Parathyroid adenoma (tissue), 2 donors: ENCODE data around the gene KIR3DL2.
"Not testable (repeated sequence)": the region's sequence is repeated elsewhere in the genome, so short reads cannot be mapped to it uniquely, and the experiment has no call there.

Experiments used
- H2AFZ ChIP-seq: fragments of 300-600 bp; sonication (generic); one replicate; pipeline ENCODE4 v1.7.0; 2017; ENCODE audit warnings: antibody characterized with exemption, mild to moderate bottlenecking
- H3K27ac ChIP-seq: fragments of 300-600 bp; sonication (generic); one replicate; pipeline ENCODE4 v1.7.0; 2017
- H3K27me3 ChIP-seq: fragments of 300-600 bp; sonication (generic); one replicate; pipeline ENCODE4 v1.7.0; 2017; ENCODE audit warnings: low read length; ENCODE audit not compliant: control insufficient read depth, insufficient read depth
- H3K36me3 ChIP-seq: fragments of 300-600 bp; sonication (generic); one replicate; pipeline ENCODE4 v1.7.0; 2017; ENCODE audit warnings: low read length; ENCODE audit not compliant: control insufficient read depth, insufficient read depth
- H3K4me1 ChIP-seq: fragments of 300-600 bp; sonication (generic); one replicate; pipeline ENCODE4 v1.7.0; 2017; ENCODE audit warnings: control low read depth
- H3K4me2 ChIP-seq: fragments of 300-600 bp; sonication (generic); one replicate; pipeline ENCODE4 v1.7.0; 2017; ENCODE audit warnings: low read length
- H3K4me3 ChIP-seq: fragments of 300-600 bp; sonication (generic); one replicate; pipeline ENCODE4 v1.7.0; 2017; ENCODE audit warnings: low read depth, low read length
- H3K79me2 ChIP-seq: fragments of 300-600 bp; sonication (generic); one replicate; pipeline ENCODE4 v1.7.0; 2017; ENCODE audit warnings: control low read depth
- H3K9ac ChIP-seq: fragments of 300-600 bp; sonication (generic); one replicate; pipeline ENCODE4 v1.7.0; 2017; ENCODE audit warnings: mild to moderate bottlenecking
- H3K9me3 ChIP-seq: fragments of 300-600 bp; sonication (generic); one replicate; pipeline ENCODE4 v1.7.0; 2017; ENCODE audit warnings: low read length; ENCODE audit not compliant: control insufficient read depth
- TF ChIP-seq, protein P1 (sequence below): fragments of 300-600 bp; sonication (generic); IDR thresholded peaks from one replicate; pipeline ENCODE4 v1.7.0; 2017; ENCODE audit warnings: antibody characterized with exemption, mild to moderate bottlenecking
- donor health status: primary hyperparathyroidism.

Gene KIR3DL2

DNA sequence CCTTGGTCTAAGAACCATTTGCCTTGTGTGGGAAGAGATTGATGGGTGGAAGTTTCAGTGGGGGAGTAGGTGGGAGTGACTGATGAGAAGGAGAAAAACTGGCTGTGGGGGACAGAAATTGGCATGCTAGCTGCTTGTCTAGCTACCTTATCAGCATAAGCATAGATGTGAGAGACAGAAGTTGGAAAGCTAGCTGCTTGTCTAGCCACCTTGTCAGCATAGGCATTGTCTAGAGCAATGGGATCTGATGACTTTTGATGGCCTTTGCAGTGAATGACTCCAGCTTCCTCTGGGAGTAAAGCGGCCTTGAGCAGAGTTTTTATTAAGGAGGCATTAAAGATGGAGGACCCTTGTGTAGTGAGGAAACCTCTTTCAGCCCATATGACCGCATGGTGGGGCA lies 45.8 kb downstream of the KIR3DL2 start:
- TF ChIP-seq, protein P1, sequence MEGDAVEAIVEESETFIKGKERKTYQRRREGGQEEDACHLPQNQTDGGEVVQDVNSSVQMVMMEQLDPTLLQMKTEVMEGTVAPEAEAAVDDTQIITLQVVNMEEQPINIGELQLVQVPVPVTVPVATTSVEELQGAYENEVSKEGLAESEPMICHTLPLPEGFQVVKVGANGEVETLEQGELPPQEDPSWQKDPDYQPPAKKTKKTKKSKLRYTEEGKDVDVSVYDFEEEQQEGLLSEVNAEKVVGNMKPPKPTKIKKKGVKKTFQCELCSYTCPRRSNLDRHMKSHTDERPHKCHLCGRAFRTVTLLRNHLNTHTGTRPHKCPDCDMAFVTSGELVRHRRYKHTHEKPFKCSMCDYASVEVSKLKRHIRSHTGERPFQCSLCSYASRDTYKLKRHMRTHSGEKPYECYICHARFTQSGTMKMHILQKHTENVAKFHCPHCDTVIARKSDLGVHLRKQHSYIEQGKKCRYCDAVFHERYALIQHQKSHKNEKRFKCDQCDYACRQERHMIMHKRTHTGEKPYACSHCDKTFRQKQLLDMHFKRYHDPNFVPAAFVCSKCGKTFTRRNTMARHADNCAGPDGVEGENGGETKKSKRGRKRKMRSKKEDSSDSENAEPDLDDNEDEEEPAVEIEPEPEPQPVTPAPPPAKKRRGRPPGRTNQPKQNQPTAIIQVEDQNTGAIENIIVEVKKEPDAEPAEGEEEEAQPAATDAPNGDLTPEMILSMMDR, result no peak
- Histone ChIP-seq H3K4me2 (no peak overlapping the region), H3K79me2 (no peaks in the 10 kb centered on the region), H3K4me3 (no peak overlapping the region), H3K36me3 (no peaks in the 10 kb centered on the region), H2AFZ (no peak overlapping the region), H3K27me3 (no peaks in the 10 kb centered on the region), H3K27ac (no peak overlapping the region), H3K9me3 (no peaks in the 10 kb centered on the region), H3K4me1 (no peaks in the 10 kb centered on the region), H3K9ac (no peak overlapping the region)

DNA sequence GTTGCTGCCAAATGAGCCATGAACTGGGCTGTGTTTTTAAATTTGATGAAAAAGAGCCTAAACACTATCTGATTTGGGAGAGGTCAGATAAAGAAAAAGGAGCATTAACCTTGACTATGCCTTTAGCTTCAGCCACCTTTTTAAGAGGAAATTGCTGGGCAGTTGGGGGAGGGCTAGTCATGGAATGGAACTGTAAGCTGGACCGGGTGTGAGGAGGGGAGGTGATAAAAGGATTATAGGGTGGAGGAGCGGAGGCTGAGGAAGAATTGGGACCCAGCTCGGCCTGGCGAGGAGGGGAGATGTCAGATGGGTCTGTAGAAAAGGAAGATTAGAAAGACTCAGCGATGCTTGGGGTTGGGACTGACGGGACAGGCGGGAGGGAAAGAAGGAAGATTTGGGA lies 48.4 kb downstream of the KIR3DL2 start:
- not testable (repeated sequence) for H2AFZ ChIP-seq, H3K4me2 ChIP-seq, H3K27me3 ChIP-seq, H3K79me2 ChIP-seq, H3K36me3 ChIP-seq, H3K9ac ChIP-seq, H3K4me1 ChIP-seq, H3K4me3 ChIP-seq, H3K27ac ChIP-seq, H3K9me3 ChIP-seq

DNA sequence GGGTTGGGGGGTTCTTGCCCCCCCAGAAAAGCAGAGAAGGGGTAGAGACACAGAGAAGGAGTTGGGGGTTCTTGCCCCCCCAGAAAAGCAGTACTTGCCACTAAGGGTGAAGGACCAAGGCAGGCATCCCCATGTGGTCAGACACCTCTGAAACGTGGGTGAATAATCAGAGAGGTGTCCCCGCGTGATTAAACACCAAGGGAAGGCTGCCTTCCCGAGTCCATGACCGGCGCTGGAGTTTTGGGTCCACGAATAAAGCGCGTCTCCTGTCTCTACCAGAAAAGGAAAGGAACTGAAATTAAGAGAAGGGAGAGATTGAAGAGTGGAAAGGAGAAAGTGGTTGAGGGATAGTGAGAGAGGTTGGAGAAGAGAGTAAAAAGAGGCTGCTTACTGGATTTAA lies 49.4 kb downstream of the KIR3DL2 start:
- not testable (repeated sequence) for H3K27me3 ChIP-seq, H3K4me1 ChIP-seq, H2AFZ ChIP-seq, H3K79me2 ChIP-seq, H3K4me3 ChIP-seq, H3K4me2 ChIP-seq, H3K27ac ChIP-seq, H3K36me3 ChIP-seq, H3K9ac ChIP-seq, H3K9me3 ChIP-seq

DNA sequence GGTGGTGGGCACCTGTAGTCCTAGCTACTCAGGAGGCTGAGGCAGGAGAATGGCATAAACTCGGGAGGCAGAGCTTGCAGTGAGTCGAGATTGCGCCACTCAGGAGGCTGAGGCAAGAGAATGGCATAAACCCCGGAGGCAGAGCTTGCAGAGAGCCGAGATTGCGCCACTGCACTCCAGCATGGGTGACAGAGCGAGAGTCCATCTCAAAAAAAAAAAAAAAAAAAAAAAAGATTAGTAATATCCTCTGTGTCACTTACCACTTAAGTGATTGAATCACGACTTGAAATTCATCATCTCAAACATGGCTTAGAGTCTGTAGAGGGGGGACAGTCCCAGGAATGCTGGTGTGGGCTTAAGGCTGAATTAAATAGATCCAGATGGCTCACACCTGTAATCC lies 50.9 kb downstream of the KIR3DL2 start:
- H3K79me2 ChIP-seq, result not testable (repeated sequence)

DNA sequence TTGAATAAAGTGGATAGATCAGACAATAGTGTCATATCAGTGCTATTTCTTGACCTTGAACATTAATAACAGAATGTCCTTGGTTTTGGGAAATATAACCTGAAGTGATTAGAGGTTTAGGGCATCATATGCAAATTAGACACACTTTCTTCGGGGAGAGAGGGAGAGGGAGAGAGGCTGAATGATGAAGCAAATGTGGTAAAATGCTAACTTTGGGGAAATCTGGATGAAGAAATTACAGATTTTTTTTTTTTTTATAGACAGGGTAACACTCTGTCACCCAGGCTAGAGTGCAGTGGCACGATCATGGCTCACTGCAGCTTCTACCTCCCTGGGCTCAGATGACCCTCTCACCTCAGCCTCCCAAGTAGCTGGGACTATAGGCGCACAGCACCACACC lies 51.8 kb downstream of the KIR3DL2 start:
- H3K4me3 ChIP-seq, result no peak overlapping the region
- no peaks in the 10 kb centered on the region for H3K4me1 ChIP-seq
- H3K36me3 ChIP-seq, result no peaks in the 10 kb centered on the region
- no peak overlapping the region for H3K27ac ChIP-seq
- no peaks in the 10 kb centered on the region for H3K9me3 ChIP-seq
- H2AFZ ChIP-seq, result no peak overlapping the region
- no peaks in the 10 kb centered on the region for H3K79me2 ChIP-seq
- TF ChIP-seq, protein P1, result no peak
- no peak overlapping the region for H3K9ac ChIP-seq
- H3K27me3 ChIP-seq, result no peaks in the 10 kb centered on the region
- H3K4me2 ChIP-seq, result no peak overlapping the region

More for the DNA sequence above, 50.9 kb downstream of the KIR3DL2 start:
- not testable (repeated sequence) for H2AFZ ChIP-seq, H3K4me2 ChIP-seq, H3K27ac ChIP-seq, H3K36me3 ChIP-seq, H3K9ac ChIP-seq, H3K4me1 ChIP-seq, H3K4me3 ChIP-seq, H3K9me3 ChIP-seq, H3K27me3 ChIP-seq

DNA sequence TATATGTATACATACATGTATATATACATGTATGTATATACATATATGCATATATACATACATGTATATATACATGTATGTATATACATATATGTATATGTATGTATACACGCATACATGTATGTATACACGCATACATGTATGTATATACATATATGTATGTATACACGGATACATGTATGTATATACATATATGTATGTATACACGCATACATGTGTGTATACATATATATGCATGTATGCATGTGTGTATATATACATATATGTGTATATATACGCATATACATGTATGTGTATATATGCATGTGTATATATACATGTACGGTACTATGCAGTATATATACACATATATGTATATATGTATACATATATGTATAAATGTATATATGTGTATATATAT lies 53.1 kb downstream of the KIR3DL2 start:
- Histone ChIP-seq H3K36me3 (no peaks in the 10 kb centered on the region), H2AFZ (no peak overlapping the region), H3K9ac (no peak overlapping the region), H3K27me3 (no peaks in the 10 kb centered on the region), H3K9me3 (no peaks in the 10 kb centered on the region), H3K4me2 (no peak overlapping the region), H3K27ac (no peak overlapping the region), H3K79me2 (no peaks in the 10 kb centered on the region), H3K4me3 (no peak overlapping the region), H3K4me1 (no peaks in the 10 kb centered on the region)
- TF ChIP-seq, protein P1, result no peak

DNA sequence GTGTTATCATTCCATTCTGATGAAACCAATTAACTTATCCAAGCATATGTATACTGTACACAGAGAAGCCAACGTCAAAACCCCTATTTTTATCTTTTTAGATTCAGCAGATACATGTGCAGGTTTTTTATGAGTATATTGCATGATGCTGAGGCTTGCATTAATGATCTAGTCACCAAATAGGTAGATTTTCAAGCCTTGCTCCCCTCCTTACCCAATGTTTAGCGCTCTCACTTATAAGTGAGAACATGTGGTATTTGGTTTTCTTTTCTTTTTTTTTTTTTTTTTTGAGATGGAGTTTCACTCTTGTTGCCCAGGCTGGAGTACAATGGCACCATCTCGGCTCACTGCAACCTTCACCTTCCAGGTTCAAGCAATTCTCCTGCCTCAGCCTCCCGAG lies 54.0 kb downstream of the KIR3DL2 start:
- H3K36me3 ChIP-seq, H3K27me3 ChIP-seq, H3K27ac ChIP-seq, H3K4me1 ChIP-seq, H2AFZ ChIP-seq, H3K4me2 ChIP-seq, H3K79me2 ChIP-seq, H3K9me3 ChIP-seq, H3K4me3 ChIP-seq, H3K9ac ChIP-seq: not testable (repeated sequence)
